NCI-H1694 (cell line): ENCODE results near the gene ING5.

Source experiments
- DNase-seq: peaks from one replicate; lab custom pipeline; 2025; lab: John Stamatoyannopoulos, UW

Gene ING5

DNA sequence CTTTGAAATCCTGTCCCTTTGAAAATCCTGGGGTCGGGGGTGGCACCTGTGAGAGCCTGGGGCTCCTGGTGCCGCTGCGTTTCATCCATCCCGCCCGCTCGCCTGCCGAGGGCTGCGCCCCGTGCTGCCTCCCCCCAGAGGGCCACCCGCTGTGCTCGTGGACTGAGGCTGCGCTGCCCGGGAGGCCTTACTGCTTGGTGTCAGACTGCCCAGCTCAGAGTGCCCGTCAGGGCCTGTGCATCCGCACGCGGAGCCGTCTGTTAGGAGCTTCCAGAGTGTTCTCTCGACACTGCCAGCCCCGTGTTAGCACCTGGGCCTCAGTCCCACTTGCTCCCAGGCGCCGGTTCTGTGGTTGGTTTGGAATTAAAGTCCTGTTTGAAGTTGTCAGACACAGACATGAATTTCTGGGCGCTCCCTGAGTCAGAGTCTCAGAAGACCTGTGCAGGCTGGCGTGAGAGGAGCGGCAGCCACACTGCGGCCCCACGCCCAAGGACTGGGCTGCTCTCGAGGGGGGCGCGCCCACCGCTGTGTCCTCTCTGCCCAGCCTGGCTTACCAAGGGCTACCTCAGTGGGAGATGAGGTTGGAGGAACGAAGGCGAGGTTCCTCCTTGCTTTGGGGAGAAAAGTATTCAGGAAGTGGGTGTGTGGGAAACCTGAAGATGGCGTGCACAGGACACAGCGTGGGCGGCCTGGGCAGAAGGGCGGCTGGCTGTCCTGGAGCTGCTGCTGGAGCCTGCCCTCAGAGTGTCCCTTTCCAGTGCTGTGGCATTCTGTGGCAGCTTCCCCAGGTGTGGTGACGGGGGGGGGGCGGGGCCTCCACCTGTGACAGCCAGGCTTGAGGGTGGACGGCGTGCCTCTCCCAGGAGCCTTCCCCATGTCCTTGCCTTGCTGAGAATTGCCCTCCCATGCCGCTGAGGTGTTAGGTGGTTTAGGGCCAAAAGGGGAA, 29.3 kb upstream of the ING5 start:
- DNase-seq = no peak

DNA sequence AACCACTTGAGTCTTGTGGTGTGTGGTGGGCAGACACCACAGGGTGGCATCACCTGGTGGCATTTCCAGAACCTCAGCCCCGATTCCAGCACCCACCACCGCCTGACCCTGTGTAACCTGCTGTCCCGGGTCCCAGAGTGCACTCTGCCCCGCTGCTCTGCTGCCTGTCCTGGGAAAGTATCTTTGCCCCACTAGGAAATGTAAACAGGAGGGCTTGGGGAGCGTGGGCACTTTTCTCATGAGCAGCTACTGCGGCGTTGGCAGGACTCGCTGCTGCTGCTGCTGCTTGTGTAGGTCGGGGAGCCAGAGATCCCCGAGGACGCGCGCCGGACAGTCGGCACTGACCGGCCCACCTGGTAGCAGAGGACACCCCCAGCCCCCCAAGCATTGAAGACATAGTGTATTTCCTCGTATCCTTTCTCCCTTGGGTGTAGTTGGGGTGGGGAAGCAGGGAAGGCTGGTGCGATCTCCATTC, 28.6 kb upstream of the ING5 start:
- no peak for DNase-seq

DNA sequence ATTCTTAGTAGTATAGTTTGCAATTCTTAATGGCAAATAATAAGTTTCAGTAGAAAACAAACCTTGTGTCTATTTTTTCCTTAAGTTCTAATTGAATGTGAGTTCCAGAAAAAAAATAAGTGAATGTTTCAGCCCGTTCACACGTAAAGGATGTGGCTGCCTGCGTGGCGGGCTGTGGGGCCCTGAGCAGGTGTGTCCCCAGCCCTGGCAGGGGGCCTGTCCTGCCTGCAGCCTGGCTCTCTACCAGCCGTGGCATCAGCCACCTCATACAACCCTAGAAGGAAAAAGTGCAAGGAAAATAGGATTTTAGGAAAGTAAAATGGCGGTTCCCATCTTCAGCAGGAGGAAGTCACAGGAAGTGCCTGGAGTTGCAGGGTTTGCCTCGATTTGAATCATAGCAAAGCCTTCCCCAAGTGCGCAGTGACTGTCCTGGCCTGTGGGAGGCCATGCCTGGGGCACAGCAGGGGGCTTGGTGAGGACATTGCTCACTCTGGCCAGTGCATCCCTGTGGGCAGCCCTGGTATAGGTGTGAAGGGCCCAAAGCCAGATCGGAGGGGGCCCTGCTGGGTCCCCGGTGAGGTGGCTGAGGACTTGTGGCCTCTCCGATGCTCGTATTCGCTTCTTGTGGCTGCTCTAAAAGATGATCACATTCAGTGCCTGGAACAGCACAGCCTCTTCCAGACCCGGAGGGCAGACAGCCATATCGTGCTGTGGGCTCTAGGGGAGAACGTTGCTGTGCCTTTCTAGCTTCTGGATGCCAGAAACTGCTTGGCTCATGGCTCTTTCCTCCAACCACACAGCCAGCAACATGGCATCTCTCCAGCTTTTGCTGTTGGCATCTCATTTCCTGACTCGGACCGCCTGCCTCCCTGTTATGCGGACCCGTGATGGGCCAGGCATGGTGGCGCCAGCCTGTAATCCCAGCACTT, 27.8 kb upstream of the ING5 start:
- no peak for DNase-seq

DNA sequence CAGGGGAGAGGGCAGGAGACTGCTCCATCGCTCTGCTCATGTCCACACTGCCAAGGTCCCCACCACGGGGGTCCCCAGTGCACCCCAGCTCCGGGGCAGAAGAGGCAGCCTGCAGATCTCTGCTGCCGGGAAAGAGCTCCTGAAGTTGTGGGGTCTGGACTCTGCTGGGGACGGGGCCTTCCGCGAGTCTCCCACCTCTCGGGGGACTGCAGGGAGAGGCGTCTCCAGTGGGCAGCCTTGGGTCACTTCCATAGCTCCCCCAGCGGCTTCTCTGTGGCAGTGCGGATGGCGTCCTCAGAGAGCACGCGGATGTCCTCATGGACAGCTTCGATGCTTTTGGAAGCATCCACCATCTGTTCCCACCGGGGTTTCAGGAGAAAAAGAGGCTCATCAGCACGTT, 26.0 kb upstream of the ING5 start:
- no peak for DNase-seq

DNA sequence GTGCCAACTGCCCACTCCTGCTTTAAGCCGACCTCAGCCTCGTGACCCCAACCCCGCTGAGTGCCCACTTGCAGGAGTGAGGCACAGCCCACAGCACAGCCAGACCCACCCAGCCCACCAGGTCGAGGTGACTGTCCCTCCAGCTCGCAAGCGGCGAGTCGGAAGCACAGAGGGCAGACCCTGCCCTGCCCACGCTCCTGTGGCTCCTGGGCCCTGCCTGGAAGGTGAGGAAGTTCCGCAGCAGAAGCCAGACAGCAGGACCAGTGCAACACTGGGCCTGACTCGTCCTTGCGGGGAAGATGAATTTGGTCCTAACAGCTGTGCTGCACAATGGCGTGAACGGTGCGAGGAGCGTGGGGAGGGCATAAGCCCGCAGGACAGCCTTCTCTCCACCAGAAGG, 25.2 kb upstream of the ING5 start:
- DNase-seq = no peak

DNA sequence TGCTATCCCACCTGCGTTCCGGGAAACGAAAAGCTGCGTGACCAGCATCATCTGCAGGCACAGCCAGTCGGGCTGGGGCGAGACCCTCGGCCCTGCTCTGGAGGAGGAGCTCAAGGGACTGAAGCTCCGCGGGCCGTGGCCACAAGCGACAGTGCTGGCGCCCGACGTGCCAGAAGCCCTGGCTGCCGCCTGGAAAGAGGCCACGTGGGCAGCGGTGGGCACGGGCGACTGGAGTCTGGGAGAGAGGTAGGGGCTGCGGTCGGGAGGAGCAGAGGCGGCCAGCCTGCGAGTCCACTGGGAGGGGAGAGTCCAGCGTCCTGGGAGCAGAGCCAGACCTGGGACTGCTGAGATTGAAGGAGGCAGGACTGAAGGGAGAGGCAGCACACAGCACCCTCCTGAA, 24.4 kb upstream of the ING5 start:
- no peak for DNase-seq

DNA sequence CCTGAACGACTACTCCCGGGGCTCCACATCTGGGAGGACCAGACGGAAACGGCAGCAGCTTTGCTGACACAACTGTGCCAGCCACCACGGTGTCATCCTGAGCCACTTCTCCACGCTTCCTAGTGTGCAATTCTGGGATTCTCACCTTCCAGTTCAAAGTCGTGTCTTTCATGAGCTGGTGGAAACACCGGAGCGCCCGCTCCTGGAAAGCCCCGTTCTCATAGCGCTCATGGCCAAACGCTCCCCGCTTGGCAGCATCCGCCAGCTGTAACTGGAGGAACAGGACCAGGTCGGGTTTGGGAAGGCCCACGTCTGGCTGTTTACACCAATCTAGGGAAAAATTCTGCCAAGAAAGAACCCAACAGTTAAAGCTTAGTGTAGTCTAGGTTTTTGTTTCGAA, 23.5 kb upstream of the ING5 start:
- no peak for DNase-seq

DNA sequence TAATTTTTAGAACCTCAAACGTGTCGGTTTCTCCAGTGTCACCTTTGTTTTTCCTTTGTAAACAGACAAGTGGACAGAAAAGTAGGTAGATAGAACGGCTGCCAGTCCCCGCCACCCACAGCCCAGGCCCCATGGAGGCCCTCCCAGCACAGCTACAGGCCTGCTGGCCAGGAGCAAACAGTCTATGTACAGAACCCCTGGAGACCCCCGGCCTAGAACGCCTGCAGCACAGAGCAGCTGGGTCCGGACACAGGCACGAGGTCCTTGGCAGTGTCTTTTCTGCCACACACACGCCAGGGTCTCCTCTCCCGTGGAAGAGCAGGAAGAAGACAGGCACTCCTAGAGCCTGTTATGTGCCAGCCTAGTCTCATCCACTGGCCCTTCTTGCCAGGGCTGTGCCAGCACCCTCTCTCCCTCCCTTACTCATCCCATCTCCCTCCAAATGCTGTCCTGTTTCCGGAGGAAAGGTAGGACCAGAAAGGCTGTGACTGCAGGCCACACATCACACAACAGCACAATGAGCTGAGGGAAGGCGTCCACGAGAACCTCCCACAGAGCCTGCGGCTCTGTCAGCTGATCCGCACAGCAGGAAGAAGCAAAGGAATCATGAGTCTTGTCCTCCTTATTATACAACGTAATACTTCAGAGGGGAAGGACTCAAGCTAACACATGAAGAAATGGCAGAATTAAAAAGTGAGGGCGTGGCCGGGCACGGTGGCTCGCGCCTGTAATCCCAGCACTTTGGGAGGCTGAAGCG, 22.9 kb upstream of the ING5 start:
- DNase-seq = no peak

DNA sequence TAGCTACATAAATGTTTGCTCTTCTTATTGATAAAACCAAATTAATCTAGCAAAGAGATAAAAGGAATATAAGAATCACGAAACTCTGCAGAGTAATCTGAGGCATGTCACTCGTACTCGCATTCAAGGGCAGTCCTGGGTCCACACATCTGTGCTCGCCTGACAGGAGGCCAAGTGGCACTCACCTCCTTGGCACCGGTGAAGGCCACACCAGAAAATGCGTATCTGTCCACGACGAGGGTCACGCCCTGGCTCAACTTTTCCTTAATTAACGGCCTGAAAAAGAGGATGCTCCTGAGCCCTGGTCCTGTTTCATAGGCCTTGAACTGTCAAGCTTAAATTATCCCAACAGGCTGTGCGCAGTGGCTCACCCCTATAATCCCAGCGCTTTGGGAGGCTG, 21.8 kb upstream of the ING5 start:
- no peak for DNase-seq

DNA sequence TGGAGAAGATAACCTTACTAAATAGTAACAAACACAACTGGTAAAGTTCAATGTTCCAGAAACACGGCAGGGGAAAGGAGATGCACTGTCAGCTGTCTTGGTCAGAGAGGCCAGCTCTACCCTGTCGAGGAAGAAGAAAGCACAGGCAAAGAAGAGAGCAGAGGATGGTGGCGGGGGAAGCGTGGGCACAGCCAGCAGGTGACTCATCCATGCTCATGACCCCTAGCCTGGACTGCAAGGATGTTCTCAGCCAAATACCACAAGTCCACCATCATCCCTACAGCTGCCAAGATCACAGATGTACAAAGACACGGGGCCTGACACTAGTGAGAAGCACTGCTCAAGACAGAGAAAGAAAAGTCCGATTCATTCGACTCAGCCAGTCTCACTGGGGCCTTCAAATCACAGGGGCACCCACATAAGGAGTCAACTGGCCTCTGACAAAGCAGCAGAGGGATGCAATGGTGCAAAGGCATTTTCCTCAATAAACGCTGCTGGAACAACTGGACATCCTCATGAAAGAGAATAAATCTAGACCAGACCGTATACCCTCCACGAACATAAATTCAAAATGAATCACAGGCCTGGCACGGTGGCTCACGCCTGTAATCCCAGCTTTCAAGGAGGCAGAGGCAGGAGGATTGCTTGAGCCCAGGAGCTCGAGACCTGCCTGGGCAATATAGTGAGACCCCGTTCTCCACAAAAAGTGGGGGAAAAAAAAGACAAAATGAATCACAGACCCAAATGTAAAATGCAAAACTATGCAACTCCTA, 20.8 kb upstream of the ING5 start:
- no peak for DNase-seq

DNA sequence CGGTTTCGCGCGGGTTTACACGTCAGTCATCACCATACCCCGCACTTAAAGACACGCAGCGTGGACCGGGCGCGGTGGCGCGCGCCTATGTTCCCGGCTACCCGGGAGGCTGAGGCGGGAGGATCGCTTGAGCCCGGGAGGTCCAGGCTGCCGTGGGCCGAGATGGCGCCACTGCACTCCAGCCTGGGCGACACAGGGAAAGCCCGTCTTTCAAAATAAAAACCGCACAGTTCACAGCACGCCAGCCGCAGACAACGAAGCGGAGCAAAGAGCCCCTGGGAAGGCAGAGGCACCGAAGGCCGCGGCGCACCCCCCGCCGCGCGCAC, 15.6 kb upstream of the ING5 start:
- DNase-seq = no peak

DNA sequence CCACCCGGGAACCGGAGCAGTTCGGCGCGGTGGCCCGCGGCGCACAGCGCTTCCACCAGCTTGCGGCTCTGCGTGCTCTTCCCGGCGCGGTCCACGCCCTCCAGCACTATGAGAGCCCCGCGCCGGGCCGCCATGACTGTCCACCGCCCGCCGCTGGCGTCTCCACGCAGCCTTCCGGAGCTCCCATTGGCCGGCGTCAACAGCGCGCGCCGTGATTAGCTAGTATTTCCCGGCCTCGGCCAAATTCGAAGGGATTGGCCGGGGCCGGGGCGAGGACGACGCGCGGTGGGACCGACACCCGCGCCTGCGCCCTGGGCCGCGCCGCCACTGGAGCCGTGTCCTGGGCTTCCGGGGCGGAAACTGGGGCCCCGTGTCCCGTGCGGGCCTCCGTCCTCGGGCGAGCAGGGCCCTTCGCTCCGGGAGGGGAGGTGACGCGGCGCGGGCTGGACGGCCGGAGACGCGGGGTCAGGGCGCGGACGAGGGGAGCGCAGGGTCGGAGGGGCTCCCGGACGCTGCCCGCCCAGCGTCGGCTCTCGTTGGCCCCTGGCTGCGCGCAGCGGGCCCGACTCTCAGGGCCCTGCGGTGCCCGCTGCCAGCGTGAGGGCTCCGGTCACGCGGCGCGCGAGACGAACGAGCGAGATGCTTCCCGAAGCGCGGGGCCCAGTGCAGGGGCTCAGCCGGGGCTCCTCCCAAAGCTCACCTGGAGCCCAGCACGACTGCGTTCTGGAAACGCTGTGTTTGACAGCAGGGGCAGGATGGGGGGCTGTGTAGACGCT, 15.0 kb upstream of the ING5 start, which contains the start of gene DTYMK:
Gene DTYMK, minus strand, starts transcription at position 166 of the 776 bp plus-strand sequence. Its CDS starts 32 bp downstream, at position 134.
- DNase-seq = peak; percentile 85

DNA sequence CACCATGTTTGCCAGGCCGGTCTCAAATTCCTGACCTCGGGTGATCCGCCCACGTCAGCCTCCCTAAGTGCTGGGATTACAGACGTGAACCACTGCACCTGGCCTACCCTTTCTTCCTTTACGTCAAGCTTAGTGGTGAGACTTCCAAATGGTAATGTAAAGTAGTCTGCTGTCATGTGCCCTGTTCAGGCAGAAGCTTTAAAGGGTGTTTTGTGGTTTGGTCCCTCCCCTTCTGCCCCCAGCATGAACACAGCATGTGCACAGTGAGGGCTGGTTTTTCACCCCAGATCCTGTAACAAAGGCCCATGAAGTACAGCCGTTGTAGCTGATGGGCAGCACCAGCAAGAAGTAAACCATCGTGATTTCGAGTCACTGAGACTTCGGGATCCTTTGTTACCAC, 12.5 kb upstream of the ING5 start:
- DNase-seq = no peak

DNA sequence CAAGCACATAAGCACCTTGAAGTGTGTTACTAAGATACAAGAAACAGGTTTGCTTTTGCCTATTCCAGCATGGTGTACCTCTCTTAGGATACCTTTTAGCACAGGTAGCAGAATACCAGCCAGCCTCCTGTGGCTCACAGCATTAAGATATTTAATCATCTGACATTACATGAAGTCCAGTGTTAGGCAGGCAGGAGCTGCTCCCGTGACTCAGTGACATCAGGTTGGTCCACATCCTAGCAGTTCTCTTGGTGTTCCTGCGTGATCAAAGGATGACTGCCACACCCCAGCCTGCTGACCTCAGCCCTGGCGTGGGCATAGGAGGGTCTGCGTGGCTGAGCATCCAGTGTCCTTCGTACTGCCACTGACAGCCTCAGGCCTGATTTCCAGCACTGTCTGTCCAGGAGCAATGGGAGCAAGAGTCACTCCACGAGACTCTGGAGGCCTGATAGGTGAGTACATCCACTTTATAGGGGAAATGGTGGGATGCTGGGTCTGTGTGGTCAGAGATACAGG, 11.6 kb upstream of the ING5 start:
- no peak for DNase-seq

DNA sequence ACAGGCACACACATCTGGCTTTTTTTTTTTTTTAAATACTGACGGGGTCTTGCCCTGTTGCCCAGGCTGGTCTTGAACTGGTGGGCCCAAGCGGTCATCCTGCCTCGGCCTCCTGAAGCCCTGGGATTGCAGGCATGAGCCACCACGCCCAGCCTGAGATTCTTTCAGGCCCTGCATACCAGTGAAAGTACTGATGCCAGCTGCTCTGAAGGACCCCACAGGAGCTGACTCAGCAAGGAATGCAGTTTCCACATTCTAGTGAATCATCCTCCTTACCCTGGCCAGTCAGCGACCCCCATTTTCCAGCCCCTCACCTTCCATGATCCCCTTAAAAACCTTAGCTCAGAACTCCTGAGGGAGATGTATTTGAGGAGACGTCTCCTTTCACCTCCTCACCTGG, 9.4 kb upstream of the ING5 start:
- DNase-seq = no peak

DNA sequence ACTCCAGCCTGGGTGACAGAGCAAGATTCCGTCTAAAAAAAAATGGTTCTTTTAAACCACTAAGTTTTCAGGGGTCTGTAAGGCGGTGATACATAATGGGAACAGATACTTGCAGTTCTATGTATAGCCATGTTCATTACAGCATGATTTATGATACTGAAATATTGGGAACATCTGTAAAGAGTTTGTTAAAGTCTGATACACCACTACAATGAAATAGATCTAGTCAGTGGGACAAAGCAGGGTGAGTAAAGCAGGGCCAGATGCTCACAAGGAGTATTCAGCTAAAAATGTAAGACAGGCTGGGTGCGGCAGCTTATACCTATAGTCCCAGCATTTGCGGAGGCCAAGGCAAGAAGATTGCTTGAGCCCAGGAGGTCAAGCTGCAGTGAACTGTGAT, 6.2 kb upstream of the ING5 start:
- no peak for DNase-seq

DNA sequence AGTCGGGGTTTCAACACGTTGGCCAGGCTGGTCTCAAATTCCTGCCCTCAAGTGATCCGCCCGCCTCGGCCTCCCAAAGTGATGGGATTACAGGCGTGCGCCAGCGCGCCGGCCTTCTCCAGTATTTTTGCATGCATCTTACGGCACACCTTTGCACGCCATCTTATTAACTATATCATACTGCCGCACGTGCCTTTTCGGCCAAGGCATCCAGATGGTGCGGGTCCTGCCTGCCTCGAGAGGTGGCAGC, 765 bp upstream of the ING5 start:
- DNase-seq = peak; percentile 92

DNA sequence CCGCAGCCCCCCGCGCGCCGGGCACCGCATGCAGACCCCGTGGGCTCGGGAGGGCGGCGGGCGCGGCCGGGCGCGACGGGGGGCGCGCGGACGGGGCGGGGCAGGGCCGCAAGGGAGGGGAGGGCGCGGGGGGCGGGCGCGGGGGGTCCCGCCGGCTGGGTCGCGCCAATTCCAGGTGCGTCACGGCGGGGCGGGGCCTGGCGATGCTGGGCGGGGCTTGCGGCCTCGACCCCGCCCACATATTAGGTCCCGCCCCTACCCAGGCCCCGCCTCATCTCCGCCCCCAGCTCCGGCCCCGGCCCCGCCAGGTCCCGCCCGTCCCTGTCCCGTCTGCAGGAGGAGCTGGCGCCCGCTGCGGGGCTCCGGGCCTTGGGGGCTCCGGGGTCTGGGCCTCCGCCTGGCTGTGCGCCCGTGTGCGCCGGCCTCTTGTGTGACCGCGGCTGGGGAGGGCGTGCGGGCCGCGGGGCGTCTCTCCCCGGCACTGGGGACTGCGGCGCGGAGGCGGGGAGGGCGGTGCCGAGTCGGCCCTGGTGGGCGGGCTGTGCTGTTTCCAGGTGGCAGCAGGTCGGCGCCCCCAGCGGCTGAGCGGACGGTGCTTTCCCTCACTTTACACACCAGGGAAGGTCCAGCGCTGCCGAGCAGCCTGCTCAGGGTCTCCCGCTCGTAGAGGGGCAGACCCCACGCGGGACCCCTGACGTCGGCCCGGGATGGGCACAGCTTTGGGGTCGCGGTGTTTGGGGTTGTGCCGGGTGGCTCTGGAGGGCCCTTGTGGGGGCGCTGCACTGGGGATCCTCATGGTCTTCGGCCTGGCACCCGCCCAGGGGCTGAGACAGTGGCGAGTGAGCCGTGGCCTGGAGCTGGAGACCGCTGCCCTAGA, 554 bp downstream of the ING5 start:
- DNase-seq = peak; percentile 51

DNA sequence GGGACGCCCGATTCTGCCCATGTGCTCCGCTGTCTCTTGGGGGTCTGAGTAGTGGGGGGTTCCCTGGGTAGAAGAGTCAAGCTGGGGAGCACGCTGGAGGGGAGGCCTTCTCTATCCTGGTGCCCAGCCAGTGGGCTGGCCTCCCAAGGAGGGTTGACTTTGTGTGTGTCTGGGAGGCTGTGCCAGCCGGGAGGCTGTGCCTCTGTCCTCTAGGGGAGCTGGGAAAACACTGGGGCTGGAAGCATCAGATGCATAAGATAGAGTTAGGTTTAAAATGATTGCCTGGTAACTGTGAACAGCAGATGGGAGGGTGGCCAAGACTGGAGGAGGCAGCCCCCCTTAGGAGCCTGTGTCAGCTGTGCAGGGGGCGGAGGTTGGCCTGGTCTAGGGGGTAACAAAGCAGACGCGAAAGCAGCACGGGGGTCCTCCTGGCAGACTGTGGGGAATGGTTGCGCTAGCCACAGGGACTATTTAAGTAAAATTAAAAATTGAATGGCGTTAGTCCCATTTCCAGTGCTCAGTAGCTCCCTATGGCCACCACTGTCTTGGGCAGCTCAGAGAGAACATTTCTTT, 1.3 kb downstream of the ING5 start:
- peak; percentile 17 for DNase-seq
